Measurements from ENCODE around the gene SFMBT2.

SFMBT2 gene

GRCh38 chr10:7444551-7445121, 33.8 kb upstream of the SFMBT2 start:
- DNase-seq (ENCODE audit: low read depth) = no peak
- TF ChIP-seq CTCF (IDR thresholded peaks at IDR 0.05; ENCODE audit: low read length, missing control alignments) = no peak
- H3K4me3 ChIP-seq (replicated peaks; ENCODE audit: low read depth, low read length) = no peak overlapping the region

- TF ChIP-seq CTCF (IDR thresholded peaks at IDR 0.05; ENCODE audit: low read length, missing control alignments) = no peak
Measured at GRCh38 chr10:7443036-7443435, 32.2 kb upstream of the SFMBT2 start.

GRCh38 chr10:7441403-7442147, 30.7 kb upstream of the SFMBT2 start:
- TF ChIP-seq CTCF (IDR thresholded peaks at IDR 0.05; ENCODE audit: low read length, missing control alignments) = no peak
- H3K4me3 ChIP-seq (replicated peaks; ENCODE audit: low read depth, low read length) = no peak overlapping the region
- DNase-seq (ENCODE audit: low read depth) = no peak

More at GRCh38 chr10:7443036-7443435, 32.2 kb upstream of the SFMBT2 start:
- DNase-seq (ENCODE audit: low read depth) = no peak
- no peak overlapping the region for H3K4me3 ChIP-seq (replicated peaks; ENCODE audit: low read depth, low read length)

GRCh38 chr10:7439696-7440095, 28.9 kb upstream of the SFMBT2 start:
- H3K4me3 ChIP-seq (replicated peaks; ENCODE audit: low read depth, low read length) = no peak overlapping the region
- no peak for TF ChIP-seq CTCF (IDR thresholded peaks at IDR 0.05; ENCODE audit: low read length, missing control alignments)
- DNase-seq (ENCODE audit: low read depth) = no peak

GRCh38 chr10:7438196-7438986, 27.6 kb upstream of the SFMBT2 start:
- H3K4me3 ChIP-seq (replicated peaks; ENCODE audit: low read depth, low read length) = no peak overlapping the region
- no peak for DNase-seq (ENCODE audit: low read depth)
- TF ChIP-seq CTCF (IDR thresholded peaks at IDR 0.05; ENCODE audit: low read length, missing control alignments) = no peak

- DNase-seq (ENCODE audit: low read depth) = no peak
- no peak for TF ChIP-seq CTCF (IDR thresholded peaks at IDR 0.05; ENCODE audit: low read length, missing control alignments)
- no peak overlapping the region for H3K4me3 ChIP-seq (replicated peaks; ENCODE audit: low read depth, low read length)
Measured at GRCh38 chr10:7436490-7437100, 25.8 kb upstream of the SFMBT2 start.

All from fibroblast of pulmonary artery (primary cell).